IMR-90 (cell line): ENCODE measurements around the gene TBCD. TPM values are rescaled to one million over a fixed set of nuclear protein-coding genes. Genes with fewer than 3 reads are reported as not detected.

ENCODE experiments used
- ATAC-seq: fragments of 200-7000 bp; cut with Tn5 transposase; 2 replicates; pipeline ENCODE4 v1.9.1; 2020; ENCODE audit warnings: low read depth, mild to moderate bottlenecking, moderate library complexity
- BruUV-seq: library from RNA; stranded (reverse); fragments of 400-500 nt; replicated peaks from 2 replicates; lab custom pipeline; 2021; lab: Mats Ljungman, UMichigan
- CTCF ChIA-PET: fragments of 300-600 bp; formaldehyde crosslinking; extraction: SDS; loops from one replicate; lab custom pipeline; 2021; ENCODE audit warnings: antibody characterized with exemption; lab: Yijun Ruan, JAX
- POLR2A ChIA-PET: fragments of 300-600 bp; sonication (Branson Sonifier 250); formaldehyde crosslinking; loops from one replicate; lab custom pipeline; 2022; ENCODE audit warnings: antibody characterized with exemption; ENCODE audit not compliant: unreplicated experiment; lab: Charles Lee
- DNase-seq: peaks from one replicate; pipeline ENCODE4 v3.0.0; 2013
- H2AFZ ChIP-seq: replicated peaks from 2 replicates; pipeline ENCODE3; 2013; ENCODE audit warnings: low read length, mild to moderate bottlenecking; ENCODE audit not compliant: poor library complexity
- H2AK5ac ChIP-seq: 2 replicates; pipeline ENCODE4 v1.6.1; 2013; ENCODE audit warnings: low read depth, low read length, inconsistent platforms
- H2AK9ac ChIP-seq: replicated peaks from 2 replicates; pipeline ENCODE3; 2013; ENCODE audit warnings: mild to moderate bottlenecking, low read depth, low read length, moderate library complexity; ENCODE audit not compliant: poor library complexity
- H2BK120ac ChIP-seq: 2 replicates; pipeline ENCODE4 v1.6.1; 2013; ENCODE audit warnings: low read depth, low read length, inconsistent platforms
- H2BK15ac ChIP-seq: 3 replicates; pipeline ENCODE4 v1.6.1; 2013; ENCODE audit warnings: low read depth, low read length, inconsistent platforms
- H2BK20ac ChIP-seq: 2 replicates; pipeline ENCODE4 v1.6.1; 2013; ENCODE audit warnings: low read depth, mild to moderate bottlenecking, inconsistent platforms, low read length, moderate library complexity
- H2BK5ac ChIP-seq: 2 replicates; pipeline ENCODE4 v1.6.1; 2013; ENCODE audit warnings: mild to moderate bottlenecking, low read depth, low read length, inconsistent platforms; ENCODE audit not compliant: poor library complexity, severe bottlenecking
- H3K14ac ChIP-seq: replicated peaks from 2 replicates; pipeline ENCODE4 v1.6.1; 2013; ENCODE audit warnings: low read depth, low read length, inconsistent platforms
- H3K18ac ChIP-seq: 2 replicates; pipeline ENCODE4 v1.6.1; 2013; ENCODE audit warnings: low read depth, low read length, control low read depth
- H3K23ac ChIP-seq: 2 replicates; pipeline ENCODE4 v1.6.1; 2013; ENCODE audit warnings: low read depth, low read length, inconsistent platforms
- H3K27ac ChIP-seq: 2 replicates; pipeline ENCODE4 v1.5.1; 2013; ENCODE audit warnings: mild to moderate bottlenecking, control low read depth, low read length; ENCODE audit not compliant: insufficient read depth
- H3K27me3 ChIP-seq: 2 replicates; pipeline ENCODE4 v1.6.1; 2013; ENCODE audit warnings: low read length; ENCODE audit not compliant: control insufficient read depth, insufficient read depth
- H3K36me3 ChIP-seq: 2 replicates; pipeline ENCODE4 v1.6.1; 2013; ENCODE audit warnings: low read length, mixed read lengths; ENCODE audit not compliant: control insufficient read depth, insufficient read depth
- H3K4ac ChIP-seq: 2 replicates; pipeline ENCODE4 v1.6.1; 2013; ENCODE audit warnings: low read depth, low read length, inconsistent platforms
- H3K4me1 ChIP-seq: 2 replicates; pipeline ENCODE4 v1.6.1; 2013; ENCODE audit warnings: low read length, mixed read lengths; ENCODE audit not compliant: control insufficient read depth, insufficient read depth
- H3K4me2 ChIP-seq: 2 replicates; pipeline ENCODE4 v1.6.1; 2013; ENCODE audit warnings: low read depth, mild to moderate bottlenecking, control low read depth, low read length, moderate library complexity
- H3K4me3 ChIP-seq: 2 replicates; pipeline ENCODE4 v1.5.1; 2013; ENCODE audit warnings: low read depth, mild to moderate bottlenecking, control low read depth, low read length, moderate library complexity; ENCODE audit not compliant: insufficient read depth
- H3K56ac ChIP-seq: 2 replicates; pipeline ENCODE4 v1.6.1; 2013; ENCODE audit warnings: low read length, inconsistent platforms; ENCODE audit not compliant: insufficient read depth; ENCODE audit errors: extremely low read depth
- H3K79me1 ChIP-seq, 2 experiments: 2 replicates each; pipeline ENCODE4 v1.6.1; 2013; ENCODE audit warnings: low read length in 2 of 2, inconsistent platforms in 1 of 2, low read depth in 1 of 2
- H3K9ac ChIP-seq: 2 replicates; pipeline ENCODE4 v1.6.1; 2013; ENCODE audit warnings: low read depth, low read length, control low read depth
- H3K9me1 ChIP-seq: 2 replicates; pipeline ENCODE4 v1.6.1; 2013; ENCODE audit warnings: low read length, inconsistent platforms; ENCODE audit not compliant: insufficient read depth
- H3K9me3 ChIP-seq: 2 replicates; pipeline ENCODE4 v1.6.1; 2013; ENCODE audit warnings: low read length; ENCODE audit not compliant: control insufficient read depth, insufficient read depth
- H4K20me1 ChIP-seq: 2 replicates; pipeline ENCODE4 v1.6.1; 2013; ENCODE audit warnings: low read length, inconsistent platforms; ENCODE audit not compliant: insufficient read depth
- H4K5ac ChIP-seq: 2 replicates; pipeline ENCODE4 v1.6.1; 2013; ENCODE audit warnings: mild to moderate bottlenecking, low read depth, low read length, control low read depth
- H4K8ac ChIP-seq, 2 experiments: 2 replicates each; pipeline ENCODE4 v1.6.1; 2013; ENCODE audit warnings: low read depth in 2 of 2, low read length in 2 of 2, control low read depth in 1 of 2, inconsistent platforms in 1 of 2
- H4K91ac ChIP-seq: 2 replicates; pipeline ENCODE4 v1.6.1; 2013; ENCODE audit warnings: low read depth, low read length, inconsistent platforms; ENCODE audit not compliant: insufficient read depth
- CEBPB ChIP-seq: IDR thresholded peaks from 2 replicates; pipeline ENCODE4 v1.6.1; 2012; ENCODE audit warnings: low read depth, low read length, improper control_type of control experiment
- ELK1 ChIP-seq: fragments of 150-350 bp; IDR thresholded peaks from 2 replicates; pipeline ENCODE4 v1.6.1; 2016; ENCODE audit warnings: low read depth, mild to moderate bottlenecking, low read length, moderate library complexity, borderline replicate concordance
- MAFK ChIP-seq: IDR thresholded peaks from 2 replicates; pipeline ENCODE4 v1.6.1; 2012; ENCODE audit warnings: low read depth, low read length, improper control_type of control experiment
- MAZ ChIP-seq: IDR thresholded peaks from 2 replicates; pipeline ENCODE4 v1.6.1; 2012; ENCODE audit warnings: low read depth, mild to moderate bottlenecking, low read length, improper control_type of control experiment, moderate library complexity, borderline replicate concordance
- NFE2L2 ChIP-seq: fragments of 150-350 bp; IDR thresholded peaks from 2 replicates; pipeline ENCODE4 v1.6.1; 2016; ENCODE audit warnings: low read depth, mild to moderate bottlenecking, low read length
- RAD21 ChIP-seq: IDR thresholded peaks from 2 replicates; pipeline ENCODE4 v1.6.1; 2012; ENCODE audit warnings: low read length, improper control_type of control experiment
- RCOR1 ChIP-seq: IDR thresholded peaks from 2 replicates; pipeline ENCODE4 v1.6.1; 2012; ENCODE audit warnings: mild to moderate bottlenecking, low read length, improper control_type of control experiment; ENCODE audit not compliant: insufficient replicate concordance
- RFX5 ChIP-seq: IDR thresholded peaks from 2 replicates; pipeline ENCODE4 v1.8.0; 2012; ENCODE audit warnings: low read depth, mild to moderate bottlenecking, low read length, moderate library complexity
- WGBS, 2 experiments: methylation state at CpG; one replicate each; pipeline versions ENCODE4 v1.1.5 to v1.1.7; 2013; ENCODE audit warnings: missing lambda C conversion rate in 2 of 2; ENCODE audit not compliant: insufficient read length in 1 of 2; ENCODE audit errors: extremely low coverage in 2 of 2; 5-methylcytosine and 5-hydroxymethylcytosine counted together
- dilution Hi-C: fragments of 300-500 bp; cut with HindIII; formaldehyde crosslinking; loops from one replicate; pipeline ENCODE4 v1.14.3; 2018; ENCODE audit warnings: low sequenced_read_pairs; ENCODE audit not compliant: unreplicated experiment
- in situ Hi-C: fragments of 300-500 bp; cut with MboI; formaldehyde crosslinking; loops from 3 replicates; pipeline ENCODE4 v1.14.3; 2019; ENCODE audit warnings: low sequenced_read_pairs, inconsistent platforms, mixed read lengths
- intact Hi-C: fragments of 100-400 bp; cut with micrococcal nuclease; formaldehyde crosslinking; loops from 2 replicates; pipeline ENCODE4 v1.10.0; 2022
- polyA plus RNA-seq, 3 experiments: library from polyadenylated mRNA; depleted of rRNA; stranded (reverse); fragments of >200 nt; gene quantifications; 2 replicates each; pipeline ENCODE4 v1.2.3, GENCODE V29; 2012; ENCODE audit warnings: low replicate concordance in 1 of 3
- total RNA-seq: library from RNA; depleted of rRNA; stranded (reverse); fragments of >200 nt; gene quantifications from 2 replicates; pipeline ENCODE4 v1.2.3, GENCODE V29; 2012

The TBCD gene
- total and polyA plus RNA-seq, 2 of the 4 experiments (the other 2 are of a cell fraction) = 21.9 to 54.5 TPM

DNA sequence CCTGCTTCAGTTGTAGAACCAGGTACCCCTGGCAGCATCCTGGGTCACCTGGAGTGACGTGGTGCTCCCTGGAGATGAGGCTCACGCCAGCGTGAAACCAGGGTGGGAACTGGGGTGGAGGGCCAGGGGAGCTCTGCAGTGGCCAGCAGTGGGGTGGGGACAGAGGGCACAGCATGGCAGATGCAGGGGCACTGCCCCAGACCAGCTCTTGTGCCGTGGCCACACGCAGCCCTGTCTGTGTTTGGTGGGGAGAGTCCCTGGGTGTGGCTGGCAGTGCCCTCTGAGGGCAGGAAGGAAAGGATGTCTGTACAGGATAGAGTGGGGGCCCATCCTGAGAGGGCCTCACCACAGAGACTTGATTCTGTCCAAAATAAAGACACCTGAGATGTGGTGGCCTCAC lies 63.5 kb downstream of the TBCD start (continued):
- TF ChIP-seq NFE2L2 (no peak), MAZ (no peak), RAD21 (no peak), RCOR1 (no peak), RFX5 (no peak), MAFK (no peak)

DNA sequence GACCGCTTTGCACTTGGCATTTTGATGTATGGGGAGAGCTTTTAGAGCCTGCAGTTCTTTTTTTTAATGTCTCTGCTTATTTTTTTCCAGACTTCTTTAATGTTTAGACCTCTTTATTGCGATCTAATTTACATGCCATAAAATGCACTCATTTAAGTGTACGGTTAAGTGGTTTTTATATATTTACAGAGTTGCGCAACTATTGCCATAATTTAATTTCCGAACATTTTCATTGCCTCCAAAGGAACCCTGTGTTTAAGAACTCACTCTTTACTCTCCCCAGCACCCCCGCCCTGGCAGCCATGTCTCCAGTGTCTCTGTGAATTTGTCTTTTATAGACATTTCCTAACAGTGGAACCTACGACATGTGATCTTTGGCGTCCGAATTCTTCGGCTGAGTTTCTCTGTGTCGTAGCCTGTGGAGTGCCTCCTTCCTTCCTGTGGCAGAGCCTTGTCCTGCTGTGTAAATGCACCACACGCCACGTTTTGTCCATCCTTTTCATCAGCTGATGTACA lies 64.0 kb downstream of the TBCD start:
- no peak overlapping the region for H3K9ac ChIP-seq
- POLR2A ChIA-PET = no interaction called here
- H3K14ac ChIP-seq = no peak overlapping the region
- intact Hi-C loops (no loop called here), dilution Hi-C loops (no loop called here), in situ Hi-C loops (no loop called here)
- H2AFZ ChIP-seq = no peak overlapping the region
- H2AK5ac ChIP-seq = no peak overlapping the region; the same call in 1 of the 2 replicates
- no peak overlapping the region for H2BK5ac ChIP-seq
- CTCF ChIA-PET = no interaction called here
- peaks cover 0 to 12% of the 10 kb centered on the region in 2 experiments; a peak in 2 of 4 replicates for H3K79me1 ChIP-seq
- no peak overlapping the region for H4K91ac ChIP-seq
- H3K23ac ChIP-seq = no peak overlapping the region
- no peak overlapping the region for H2BK120ac ChIP-seq
- H3K4me1 ChIP-seq = no peaks in the 10 kb centered on the region
- no peaks in the 10 kb centered on the region; the same call in none of the 2 replicates for H4K20me1 ChIP-seq
- H3K56ac ChIP-seq = no peak overlapping the region
- DNase-seq = no peak
- H3K9me3 ChIP-seq = peaks cover 13% of the 10 kb centered on the region
- BruUV-seq = no TSS peak
- H3K18ac ChIP-seq = no peak overlapping the region
- H3K36me3 ChIP-seq = peaks cover 28% of the 10 kb centered on the region
- TF ChIP-seq CEBPB (peak; percentile 94), ELK1 (no peak)
- no peak overlapping the region for H3K4me3 ChIP-seq
- H3K27ac ChIP-seq = no peak overlapping the region
- no peak overlapping the region for H3K4me2 ChIP-seq
- H2BK15ac ChIP-seq = no peak overlapping the region
- no peak overlapping the region for H2BK20ac ChIP-seq
- no peaks in the 10 kb centered on the region for H3K27me3 ChIP-seq
- H3K9me1 ChIP-seq = peaks cover 6% of the 10 kb centered on the region; the same call in 1 of the 2 replicates
- H4K5ac ChIP-seq = no peak overlapping the region
- no peak for ATAC-seq
- 95% methylated on average over 7 of the region's 13 CpGs; no CpG with 5 or more reads in 1 of the 2 experiments for WGBS, 2 experiments
- no peak overlapping the region for H3K4ac ChIP-seq
- H4K8ac ChIP-seq = no peak overlapping the region
- no peak overlapping the region for H2AK9ac ChIP-seq
